GM18520 (cell line): Measurements from ENCODE around the gene ZBTB33.

ENCODE experiments used
- ATAC-seq: cut with Tn5 transposase; IDR thresholded peaks from one replicate; pipeline ENCODE4 v1.9.1; 2021; ENCODE audit not compliant: unreplicated experiment

The ZBTB33 gene

DNA sequence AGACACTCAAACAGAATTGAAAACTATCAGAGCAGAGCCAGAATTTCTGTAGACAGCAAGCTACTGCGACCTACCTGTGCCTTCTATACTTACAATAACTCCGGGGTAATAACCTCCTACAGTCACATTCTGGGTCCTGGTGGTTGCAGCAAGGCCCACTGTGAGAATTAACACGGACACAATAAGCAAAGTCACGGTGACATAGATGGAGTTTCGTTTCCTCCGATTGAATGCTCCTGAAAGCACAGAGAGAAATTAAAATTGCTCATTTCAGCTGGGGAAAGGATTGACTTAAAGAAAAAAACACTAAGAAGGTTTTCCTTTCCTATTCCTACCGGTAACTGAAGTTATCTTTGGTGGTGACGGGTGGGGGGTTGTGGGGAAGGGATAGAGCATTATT lies 53.6 kb downstream of the ZBTB33 start:
- no peak for ATAC-seq

DNA sequence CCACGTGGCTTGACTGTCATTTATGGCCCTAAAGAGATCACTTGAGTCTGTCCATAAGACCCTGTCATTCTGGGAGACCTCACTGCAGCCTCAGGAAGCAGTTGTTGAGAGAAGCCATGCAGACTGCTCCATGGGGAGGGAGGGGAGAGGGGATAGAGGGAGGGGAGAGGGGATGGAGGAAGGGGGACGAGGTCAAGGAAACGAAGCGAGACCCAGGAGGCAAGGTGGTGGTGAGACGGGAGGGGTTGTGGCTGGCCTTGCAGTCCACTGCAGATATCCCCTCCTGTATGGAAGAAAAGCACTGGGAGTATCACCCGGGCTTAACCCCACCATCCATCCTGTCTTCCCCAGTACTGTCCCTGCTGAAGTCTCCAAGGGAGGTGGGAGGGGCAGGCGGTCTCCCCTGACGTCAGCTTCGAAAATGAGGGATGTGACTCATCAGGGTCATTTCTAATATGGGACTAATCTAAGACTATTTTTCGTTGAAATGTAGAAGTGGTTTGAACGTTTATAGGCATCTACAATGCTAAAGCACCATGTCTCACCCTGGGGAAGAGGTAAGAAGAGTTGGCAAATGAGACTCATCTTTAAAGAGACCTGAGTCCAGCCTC lies 55.0 kb downstream of the ZBTB33 start:
- no peak for ATAC-seq

DNA sequence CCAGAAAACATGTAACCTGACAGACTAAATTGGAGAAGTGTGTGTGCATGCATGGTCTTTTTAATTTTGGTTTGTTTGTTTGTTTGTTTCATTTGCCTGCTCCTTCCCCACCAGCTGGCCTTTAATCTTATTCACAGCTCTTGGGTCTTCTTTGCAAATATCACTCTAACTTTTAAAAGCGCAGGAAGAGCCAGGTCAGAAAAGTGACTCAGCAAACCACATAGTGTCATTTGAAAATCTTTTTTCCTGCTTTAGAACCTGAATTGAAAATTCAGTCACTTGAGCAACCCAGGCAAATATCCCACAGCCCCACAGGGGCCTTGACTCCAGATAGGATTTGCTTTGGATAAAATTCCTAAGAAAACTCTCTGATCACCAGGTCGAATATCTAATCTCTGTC lies 56.0 kb downstream of the ZBTB33 start:
- no peak for ATAC-seq
